Lower lobe of right lung (tissue), 2 donors: ENCODE data around the gene UBASH3A. TPM values are rescaled to one million over a fixed set of nuclear protein-coding genes. Genes with fewer than 3 reads are reported as not detected.

ENCODE experiments used
- ATAC-seq, 2 donors: fragments of 200-7000 bp; cut with Tn5 transposase; one replicate each; pipeline ENCODE4 v1.9.1; 2020 to 2022; ENCODE audit warnings: mild to moderate bottlenecking in 2 of 2, moderate library complexity in 2 of 2
- DNase-seq: peaks from one replicate; pipeline ENCODE4 v3.0.0-alpha.2; 2020
- H3K27ac ChIP-seq: fragments of 200-600 bp; one replicate; pipeline ENCODE4 v1.8.0; 2022
- H3K27me3 ChIP-seq: fragments of 200-600 bp; one replicate; pipeline ENCODE4 v1.8.0; 2022; ENCODE audit warnings: low read depth
- H3K36me3 ChIP-seq: fragments of 200-600 bp; one replicate; pipeline ENCODE4 v1.8.0; 2022; ENCODE audit warnings: mild to moderate bottlenecking
- H3K4me1 ChIP-seq: fragments of 200-600 bp; one replicate; pipeline ENCODE4 v1.8.0; 2022
- H3K4me3 ChIP-seq: fragments of 200-600 bp; one replicate; pipeline ENCODE4 v1.8.0; 2022; ENCODE audit warnings: mild to moderate bottlenecking
- H3K9me3 ChIP-seq: fragments of 200-600 bp; one replicate; pipeline ENCODE4 v1.8.0; 2022
- intact Hi-C: fragments of 100-400 bp; cut with DNase I; formaldehyde crosslinking; loops from one replicate; pipeline ENCODE4 v1.11.0; 2022
- total RNA-seq: library from RNA; stranded (reverse); fragmentation: NEBNext Ultra II Directional; extraction: Animal tissue kit (Norgen Biotek cat#: 25700); gene quantifications from one replicate; pipeline ENCODE4 v1.2.1, GENCODE V29; 2021
- TF ChIP-seq, protein P1 (sequence below): fragments of 200-600 bp; IDR thresholded peaks from one replicate; pipeline ENCODE4 v1.8.0; 2022; ENCODE audit warnings: antibody characterized with exemption, mild to moderate bottlenecking
- donor health status: DM: no; HTN: yes; CAD: no; lungs with severe emphysema.

The UBASH3A gene
- total RNA-seq, 1 donor from 2014 or later = 1.2 TPM

DNA sequence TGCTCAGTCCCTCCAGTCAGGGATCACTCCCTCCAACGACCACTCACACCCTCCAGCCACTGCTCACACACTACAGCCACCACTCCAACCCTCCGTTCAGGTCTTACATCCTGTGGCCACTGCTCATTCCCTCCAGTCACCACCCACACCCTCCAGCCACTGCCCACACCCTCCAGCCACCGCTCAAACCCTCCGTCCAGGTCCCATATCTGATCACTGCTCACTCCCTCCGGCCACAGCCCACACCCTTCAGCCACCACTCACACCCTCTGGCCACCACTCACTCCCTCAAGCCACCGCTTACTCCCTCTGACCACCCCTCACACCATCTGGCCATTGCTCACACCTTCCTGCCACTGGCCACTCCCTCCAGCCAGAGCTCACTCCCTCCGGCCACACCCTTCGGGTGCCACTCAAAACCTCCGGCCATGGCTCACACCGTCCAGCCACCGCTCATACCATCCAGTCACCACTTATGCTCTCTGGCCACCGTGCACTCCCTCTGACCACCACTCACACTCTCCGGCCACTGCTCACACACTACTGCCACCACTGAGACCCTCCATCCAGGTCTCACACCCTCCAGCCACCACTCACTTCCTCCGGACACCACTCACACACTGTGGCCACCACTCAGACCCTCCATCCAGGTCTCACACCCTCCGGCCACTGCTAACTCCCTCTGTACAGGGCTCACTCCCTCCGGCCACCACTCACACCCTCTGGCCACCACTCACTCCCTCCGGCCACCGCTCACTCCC is 32.6 kb upstream of the UBASH3A start:
- ATAC-seq (no peak), DNase-seq (no peak)
- TF ChIP-seq, protein P1, sequence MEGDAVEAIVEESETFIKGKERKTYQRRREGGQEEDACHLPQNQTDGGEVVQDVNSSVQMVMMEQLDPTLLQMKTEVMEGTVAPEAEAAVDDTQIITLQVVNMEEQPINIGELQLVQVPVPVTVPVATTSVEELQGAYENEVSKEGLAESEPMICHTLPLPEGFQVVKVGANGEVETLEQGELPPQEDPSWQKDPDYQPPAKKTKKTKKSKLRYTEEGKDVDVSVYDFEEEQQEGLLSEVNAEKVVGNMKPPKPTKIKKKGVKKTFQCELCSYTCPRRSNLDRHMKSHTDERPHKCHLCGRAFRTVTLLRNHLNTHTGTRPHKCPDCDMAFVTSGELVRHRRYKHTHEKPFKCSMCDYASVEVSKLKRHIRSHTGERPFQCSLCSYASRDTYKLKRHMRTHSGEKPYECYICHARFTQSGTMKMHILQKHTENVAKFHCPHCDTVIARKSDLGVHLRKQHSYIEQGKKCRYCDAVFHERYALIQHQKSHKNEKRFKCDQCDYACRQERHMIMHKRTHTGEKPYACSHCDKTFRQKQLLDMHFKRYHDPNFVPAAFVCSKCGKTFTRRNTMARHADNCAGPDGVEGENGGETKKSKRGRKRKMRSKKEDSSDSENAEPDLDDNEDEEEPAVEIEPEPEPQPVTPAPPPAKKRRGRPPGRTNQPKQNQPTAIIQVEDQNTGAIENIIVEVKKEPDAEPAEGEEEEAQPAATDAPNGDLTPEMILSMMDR = no peak
- Histone ChIP-seq H3K4me1 (no peaks in the 10 kb centered on the region), H3K36me3 (no peaks in the 10 kb centered on the region), H3K27ac (no peak overlapping the region), H3K9me3 (no peaks in the 10 kb centered on the region), H3K4me3 (no peak overlapping the region), H3K27me3 (peaks cover 4% of the 10 kb centered on the region)
- intact Hi-C loops = no loop called here

DNA sequence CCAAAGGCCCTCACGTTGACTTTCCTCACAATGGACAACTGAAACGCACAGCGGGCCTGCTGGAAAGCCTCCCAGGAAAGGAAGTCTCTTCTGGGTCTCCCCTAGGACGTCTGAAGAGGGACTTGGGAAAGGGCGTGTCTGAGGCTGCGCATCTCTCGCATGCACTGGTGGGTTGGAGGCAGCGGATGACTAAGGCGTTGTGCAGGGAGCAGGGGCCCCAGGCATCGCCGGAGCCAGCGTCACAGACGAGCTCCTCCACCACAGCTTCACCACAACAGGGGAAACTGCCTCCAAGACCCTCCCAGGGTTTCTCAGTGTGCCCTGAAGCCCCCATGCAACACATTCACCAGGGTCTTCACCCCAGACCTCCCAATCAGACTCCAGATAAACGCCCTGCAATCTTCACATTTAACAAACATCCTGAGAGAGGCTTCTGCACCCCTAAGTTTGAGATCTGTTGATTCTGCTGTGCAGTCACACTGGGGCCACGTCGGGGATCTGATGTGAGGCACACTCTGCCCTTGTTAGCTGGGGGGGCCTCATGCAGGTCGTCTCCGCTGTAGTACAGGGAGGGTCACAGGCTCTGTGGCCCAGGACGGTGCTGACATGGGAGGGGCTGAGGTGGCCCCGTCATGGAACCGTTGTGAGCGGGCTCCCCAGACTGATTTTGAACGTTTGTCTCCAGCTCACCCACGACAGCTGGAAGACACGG is 30.4 kb upstream of the UBASH3A start:
- intact Hi-C loops = no loop called here
- H3K36me3 ChIP-seq = no peaks in the 10 kb centered on the region
- no peaks in the 10 kb centered on the region for H3K4me1 ChIP-seq
- no peak overlapping the region for H3K27ac ChIP-seq
- no peaks in the 10 kb centered on the region for H3K9me3 ChIP-seq
- H3K4me3 ChIP-seq = no peak overlapping the region
- ATAC-seq (no peak), DNase-seq (no peak)
- no peaks in the 10 kb centered on the region for H3K27me3 ChIP-seq
- TF ChIP-seq, protein P1 = no peak

DNA sequence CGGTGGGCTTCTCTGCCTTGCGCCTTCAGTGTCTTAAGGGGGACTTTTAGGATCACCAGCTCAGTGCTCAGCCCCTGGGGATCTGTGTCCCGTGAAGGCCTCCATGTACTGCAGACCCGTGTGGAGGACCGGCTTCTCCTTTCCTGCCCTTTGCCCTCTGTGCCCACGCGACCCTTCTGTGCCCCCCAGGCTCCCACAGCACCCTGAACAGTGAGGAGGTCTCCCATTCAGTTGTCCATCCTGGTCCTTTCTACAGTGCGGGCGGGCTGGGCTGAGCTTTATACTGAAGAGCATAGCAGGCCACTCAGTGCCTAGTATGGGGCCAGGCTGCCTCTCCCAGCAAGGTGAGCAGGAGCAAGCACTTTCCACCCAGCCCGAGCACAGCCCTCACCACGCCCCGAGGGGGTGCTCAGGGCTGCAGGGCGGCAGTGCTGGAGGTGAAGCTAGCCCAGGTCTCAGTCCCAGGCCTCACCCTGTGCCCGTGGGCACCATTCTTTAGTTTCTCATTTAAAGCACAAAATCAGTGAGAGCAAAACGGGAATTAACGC is 29.7 kb upstream of the UBASH3A start:
- H3K4me3 ChIP-seq = no peak overlapping the region
- no peaks in the 10 kb centered on the region for H3K27me3 ChIP-seq
- intact Hi-C loops = no loop called here

GRCh38 chr21:42374457-42374856 is 29.2 kb upstream of the UBASH3A start:
- TF ChIP-seq, protein P1 = no peak
- H3K27me3 ChIP-seq = no peaks in the 10 kb centered on the region
- no peak overlapping the region for H3K4me3 ChIP-seq
- H3K4me1 ChIP-seq = no peaks in the 10 kb centered on the region
- no peaks in the 10 kb centered on the region for H3K36me3 ChIP-seq
- no peak for DNase-seq
- no peak for ATAC-seq
- H3K27ac ChIP-seq = no peak overlapping the region
- no peaks in the 10 kb centered on the region for H3K9me3 ChIP-seq
- intact Hi-C loops = no loop called here

More for the DNA sequence above, 29.7 kb upstream of the UBASH3A start:
- no peak overlapping the region for H3K27ac ChIP-seq
- H3K9me3 ChIP-seq = no peaks in the 10 kb centered on the region
- no peaks in the 10 kb centered on the region for H3K4me1 ChIP-seq
- no peaks in the 10 kb centered on the region for H3K36me3 ChIP-seq
- DNase-seq (no peak), ATAC-seq (no peak)
- TF ChIP-seq, protein P1 = no peak

DNA sequence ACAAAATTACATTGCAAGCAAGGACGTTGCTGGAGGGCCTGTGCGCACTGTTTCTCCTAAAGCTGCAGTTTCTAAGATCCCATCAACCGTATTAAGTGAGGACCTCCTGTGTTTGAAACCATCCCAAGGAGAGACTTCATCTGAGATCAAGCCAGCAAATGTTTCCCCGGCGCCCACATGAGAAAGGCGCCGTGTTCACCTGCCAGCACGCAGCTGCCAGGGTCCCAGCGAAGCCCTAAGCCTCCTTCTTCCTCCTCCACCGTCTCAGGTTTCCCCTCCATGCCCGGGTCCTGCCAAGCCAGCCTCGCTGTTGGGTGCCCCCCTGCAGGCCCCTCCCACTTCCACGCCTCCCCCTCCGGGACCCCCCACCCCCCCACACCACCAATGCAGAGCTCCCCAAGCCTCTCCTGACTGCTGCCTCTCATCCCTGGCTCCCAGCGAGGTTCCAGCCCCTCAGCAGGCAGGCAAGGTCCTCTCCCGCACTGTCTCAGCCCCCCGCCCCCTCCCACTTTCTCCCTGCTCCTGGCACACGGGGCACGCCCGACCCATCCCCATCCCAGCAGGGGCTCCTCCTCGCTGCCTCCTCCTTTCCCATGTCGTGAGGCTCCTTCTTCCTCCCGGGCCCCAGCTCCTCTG is 28.7 kb upstream of the UBASH3A start:
- Histone ChIP-seq H3K36me3 (no peaks in the 10 kb centered on the region), H3K27me3 (no peaks in the 10 kb centered on the region), H3K4me3 (no peak overlapping the region), H3K4me1 (no peaks in the 10 kb centered on the region), H3K27ac (no peak overlapping the region), H3K9me3 (no peaks in the 10 kb centered on the region)
- intact Hi-C loops = no loop called here
- DNase-seq (peak; percentile 32), ATAC-seq (no peak)
- TF ChIP-seq, protein P1 = no peak
